Liver (tissue), 9 donors: ENCODE results near the gene KLF11. TPM values are rescaled to one million over a fixed set of nuclear protein-coding genes. Genes with fewer than 3 reads are reported as not detected.

ENCODE experiments used
- DNase-seq: peaks from one replicate; pipeline ENCODE4 v3.0.0-alpha.2; 2017; ENCODE audit warnings: low spot score
- H3K27ac ChIP-seq, 2 donors: one replicate each; pipeline ENCODE4 v1.7.0; 2013; ENCODE audit warnings: inconsistent platforms in 2 of 2, low read length in 2 of 2, control low read depth in 1 of 2, low read depth in 1 of 2, mild to moderate bottlenecking in 1 of 2
- H3K27me3 ChIP-seq, 4 donors: one replicate each; pipeline versions ENCODE4 v1.6.1 to v1.7.0; 2013; ENCODE audit warnings: low read length in 3 of 4, inconsistent platforms in 1 of 4, mild to moderate bottlenecking in 1 of 4, moderate library complexity in 1 of 4; ENCODE audit not compliant: control insufficient read depth in 4 of 4, insufficient read depth in 4 of 4
- H3K36me3 ChIP-seq, 4 donors: one replicate each; pipeline versions ENCODE4 v1.6.1 to v1.7.0; 2013; ENCODE audit warnings: low read length in 3 of 4, mild to moderate bottlenecking in 3 of 4, low read depth in 1 of 4, moderate library complexity in 1 of 4; ENCODE audit not compliant: control insufficient read depth in 4 of 4, insufficient read depth in 3 of 4
- H3K4me1 ChIP-seq, 4 donors: one replicate each; pipeline versions ENCODE4 v1.6.1 to v1.7.0; 2013; ENCODE audit warnings: low read length in 3 of 4, mild to moderate bottlenecking in 3 of 4, moderate library complexity in 1 of 4; ENCODE audit not compliant: control insufficient read depth in 4 of 4, insufficient read depth in 4 of 4
- H3K4me3 ChIP-seq, 3 donors: one replicate each; pipeline versions ENCODE4 v1.6.1 to v1.7.0; 2013; ENCODE audit warnings: low read length in 3 of 3, control low read depth in 1 of 3, low read depth in 1 of 3, mild to moderate bottlenecking in 1 of 3
- H3K9ac ChIP-seq, 2 donors: one replicate each; pipeline ENCODE4 v1.7.0; 2013; ENCODE audit warnings: low read length in 2 of 2, mild to moderate bottlenecking in 2 of 2, moderate library complexity in 2 of 2, control low read depth in 1 of 2, low read depth in 1 of 2
- H3K9me3 ChIP-seq, 4 donors: one replicate each; pipeline versions ENCODE4 v1.6.1 to v1.7.0; 2013; ENCODE audit warnings: low read length in 3 of 4; ENCODE audit not compliant: control insufficient read depth in 4 of 4
- CTCF ChIP-seq: fragments of 150-350 bp; IDR thresholded peaks from 2 replicates; pipeline ENCODE4 v1.5.1; 2017; ENCODE audit warnings: improper control_type of control experiment, low read depth, low read length; ENCODE audit not compliant: missing input control
- EGR1 ChIP-seq, 2 donors: IDR thresholded peaks; 2 replicates each; pipeline ENCODE4 v1.6.1; 2016 to 2018; ENCODE audit warnings: antibody characterized with exemption in 2 of 2, low read depth in 2 of 2
- GABPA ChIP-seq, 2 donors: IDR thresholded peaks in 1 of 2; conservative IDR thresholded peaks in 1 of 2; 2 replicates each; pipeline ENCODE4 v1.6.1; 2016; ENCODE audit warnings: antibody characterized with exemption in 2 of 2, mild to moderate bottlenecking in 1 of 2, moderate library complexity in 1 of 2
- HNF4A ChIP-seq, 2 donors: conservative IDR thresholded peaks; 2 replicates each; pipeline ENCODE4 v1.6.1; 2016; ENCODE audit warnings: antibody characterized with exemption in 2 of 2, mild to moderate bottlenecking in 2 of 2
- HNF4G ChIP-seq: IDR thresholded peaks from 2 replicates; pipeline ENCODE4 v1.6.1; 2016; ENCODE audit warnings: antibody characterized with exemption
- JUND ChIP-seq, 2 donors: IDR thresholded peaks; 2 replicates each; pipeline ENCODE4 v1.6.1; 2016; ENCODE audit warnings: antibody characterized with exemption in 2 of 2
- MAX ChIP-seq: IDR thresholded peaks from 2 replicates; pipeline ENCODE4 v1.6.1; 2016; ENCODE audit warnings: antibody characterized with exemption
- NR2F2 ChIP-seq: IDR thresholded peaks from 2 replicates; pipeline ENCODE4 v1.6.1; 2016; ENCODE audit warnings: antibody characterized with exemption
- RAD21 ChIP-seq, 2 donors: IDR thresholded peaks; 2 replicates each; pipeline ENCODE4 v1.6.1; 2016; ENCODE audit warnings: antibody characterized with exemption in 2 of 2, mild to moderate bottlenecking in 2 of 2
- REST ChIP-seq: IDR thresholded peaks from 2 replicates; pipeline ENCODE4 v1.6.1; 2016; ENCODE audit warnings: antibody characterized with exemption, mild to moderate bottlenecking
- RXRA ChIP-seq, 2 donors: IDR thresholded peaks; 2 replicates each; pipeline ENCODE4 v1.6.1; 2017 to 2018; ENCODE audit warnings: antibody characterized with exemption in 2 of 2, mild to moderate bottlenecking in 1 of 2
- SP1 ChIP-seq: IDR thresholded peaks from 2 replicates; pipeline ENCODE4 v1.6.1; 2018; ENCODE audit warnings: antibody characterized with exemption, mild to moderate bottlenecking
- TAF1 ChIP-seq: conservative IDR thresholded peaks from 2 replicates; pipeline ENCODE4 v1.6.1; 2016; ENCODE audit warnings: antibody characterized with exemption, mild to moderate bottlenecking
- YY1 ChIP-seq: IDR thresholded peaks from 2 replicates; pipeline ENCODE4 v1.6.1; 2016; ENCODE audit warnings: antibody characterized with exemption, mild to moderate bottlenecking
- ZBTB33 ChIP-seq: IDR thresholded peaks from 2 replicates; pipeline ENCODE4 v1.6.1; 2016; ENCODE audit warnings: antibody characterized with exemption
- WGBS: extraction: QIAGEN DNeasy Blood & Tissue Kit; methylation state at CpG from one replicate; pipeline ENCODE4 v1.1.7; 2013; 5-methylcytosine and 5-hydroxymethylcytosine counted together
- polyA plus RNA-seq, 2 donors: library from polyadenylated mRNA; stranded (reverse) in 1 of 2; unstranded in 1 of 2; fragments of 200-250 nt in 1 of 2; fragments of >200 nt in 1 of 2; fragmentation: Nextera tagmentation in 1 of 2; extraction: Ambion mirVana in 1 of 2; gene quantifications; one replicate each; pipeline versions ENCODE4 v1.2.1 to v1.2.3, GENCODE V29; 2013 to 2015
- total RNA-seq, 2 donors: library from RNA; depleted of rRNA; stranded (reverse); fragments of >200 nt; gene quantifications; one replicate each; pipeline ENCODE4 v1.2.3, GENCODE V29; 2014
- donor health status: healthy.
- donor health status: healthy.
- donor health status: healthy.
- donor health status: healthy.
- donor health status: healthy.

The KLF11 gene
- total and polyA plus RNA-seq, 4 donors = 10.5 to 43.0 (median 14.5) TPM

GRCh38 chr2:9998916-9999654, 44.3 kb upstream of the KLF11 start:
- Histone ChIP-seq H3K4me1 (no peaks in the 10 kb centered on the region), H3K36me3 (peaks cover 2 to 32% (median 19%) of the 10 kb centered on the region in 4 donors), H3K4me3 (no peak overlapping the region), H3K27me3 (no peaks in the 10 kb centered on the region), H3K27ac (no peak overlapping the region), H3K9me3 (no peaks in the 10 kb centered on the region), H3K9ac (no peak overlapping the region)
- no peak for DNase-seq
- no peak for TF ChIP-seq RXRA (IDR thresholded peaks at IDR 0.05)
- TF ChIP-seq CTCF = peak; percentile 3
- WGBS = 91% methylated on average over 20 of the region's 20 CpGs

- H3K27ac ChIP-seq = no peak overlapping the region
- no peak overlapping the region for H3K4me3 ChIP-seq
- no peak for DNase-seq
- H3K9me3 ChIP-seq = no peaks in the 10 kb centered on the region
- no peak overlapping the region for H3K9ac ChIP-seq
- peaks cover 2 to 31% (median 19%) of the 10 kb centered on the region in 4 donors for H3K36me3 ChIP-seq
- H3K4me1 ChIP-seq = no peaks in the 10 kb centered on the region
- WGBS = 52% methylated on average over 1 of the region's 1 CpG
- peak; percentile 21 to 41 for TF ChIP-seq RXRA (IDR thresholded peaks at IDR 0.05)
- no peak for TF ChIP-seq HNF4A (conservative IDR thresholded peaks at IDR 0.05)
- no peaks in the 10 kb centered on the region for H3K27me3 ChIP-seq
Measured at GRCh38 chr2:9999693-10000092, 43.7 kb upstream of the KLF11 start.

- no peak for DNase-seq
- Histone ChIP-seq H3K27ac (no peak overlapping the region), H3K4me1 (no peaks in the 10 kb centered on the region), H3K4me3 (no peak overlapping the region), H3K9ac (no peak overlapping the region), H3K36me3 (peaks cover 2 to 29% (median 15%) of the 10 kb centered on the region in 4 donors), H3K27me3 (no peaks in the 10 kb centered on the region), H3K9me3 (no peaks in the 10 kb centered on the region)
- WGBS = 96% methylated on average over 8 of the region's 8 CpGs
- TF ChIP-seq RAD21 (IDR thresholded peaks at IDR 0.05) (no peak), ZBTB33 (no peak), SP1 (no peak), YY1 (no peak), NR2F2 (no peak), RXRA (IDR thresholded peaks at IDR 0.05) (no peak), EGR1 (IDR thresholded peaks at IDR 0.05; ENCODE audit: low read depth in 2 of 2) (no peak), GABPA (IDR thresholded peaks at IDR 0.05 in 1 of 2, conservative IDR thresholded peaks at IDR 0.05 in 1 of 2) (no peak), CTCF (no peak), JUND (IDR thresholded peaks at IDR 0.05) (no peak), HNF4G (no peak), MAX (no peak), REST (no peak), TAF1 (no peak)
Measured at GRCh38 chr2:10000541-10000940, 42.8 kb upstream of the KLF11 start.
